Loucy (cell line): ENCODE data around the gene RAD51B.
"Not testable (repeated sequence)": the region's sequence is repeated elsewhere in the genome, so short reads cannot be mapped to it uniquely, and the experiment has no call there.

Experiments
- H2AFZ ChIP-seq: fragments of 200-600 bp; sonication (generic); 2 replicates; pipeline ENCODE4 v1.6.0; 2016; ENCODE audit warnings: antibody characterized with exemption, mild to moderate bottlenecking, low read length, moderate library complexity
- H3F3A ChIP-seq: fragments of 200-600 bp; 2 replicates; pipeline ENCODE4 v1.6.0; 2016; ENCODE audit warnings: antibody characterized with exemption, low read depth, mild to moderate bottlenecking
- H3K27me3 ChIP-seq: fragments of 200-600 bp; sonication (generic); 2 replicates; pipeline ENCODE4 v1.6.1; 2014; ENCODE audit warnings: low read length, mild to moderate bottlenecking; ENCODE audit not compliant: insufficient read depth, poor library complexity, severe bottlenecking
- H3K36me3 ChIP-seq: fragments of 200-600 bp; sonication (generic); 2 replicates; pipeline ENCODE4 v1.6.1; 2016; ENCODE audit warnings: low read length; ENCODE audit not compliant: insufficient read depth
- H3K4me1 ChIP-seq: fragments of 200-600 bp; sonication (generic); 2 replicates; pipeline ENCODE4 v1.5.1; 2014; ENCODE audit warnings: low read length, mild to moderate bottlenecking; ENCODE audit not compliant: insufficient read depth, poor library complexity, severe bottlenecking
- H3K4me2 ChIP-seq: fragments of 200-600 bp; sonication (generic); 2 replicates; pipeline ENCODE4 v1.6.0; 2014; ENCODE audit warnings: antibody characterized with exemption, low read length, low read depth, mild to moderate bottlenecking; ENCODE audit not compliant: poor library complexity, severe bottlenecking
- H3K4me3 ChIP-seq: fragments of 200-600 bp; sonication (generic); 2 replicates; pipeline ENCODE4 v1.5.1; 2014; ENCODE audit warnings: low read length, mild to moderate bottlenecking, mixed read lengths; ENCODE audit not compliant: poor library complexity, severe bottlenecking
- H3K79me2 ChIP-seq: fragments of 200-600 bp; sonication (generic); 2 replicates; pipeline ENCODE4 v1.6.1; 2014; ENCODE audit warnings: low read length; ENCODE audit not compliant: insufficient read depth
- H3K9ac ChIP-seq: fragments of 200-600 bp; sonication (generic); 2 replicates; pipeline ENCODE4 v1.6.0; 2014; ENCODE audit warnings: mild to moderate bottlenecking, low read depth, low read length, moderate library complexity; ENCODE audit not compliant: poor library complexity, severe bottlenecking
- H3K9me2 ChIP-seq: fragments of 200-600 bp; sonication (generic); replicated peaks from 2 replicates; pipeline ENCODE4 v1.6.1; 2016; ENCODE audit warnings: low read depth, low read length, mixed read lengths
- H3K9me3 ChIP-seq: fragments of 200-600 bp; sonication (generic); 2 replicates; pipeline ENCODE4 v1.6.1; 2014; ENCODE audit warnings: mild to moderate bottlenecking, antibody characterized with exemption, low read length, low read depth; ENCODE audit not compliant: insufficient read depth
- H4K20me1 ChIP-seq: fragments of 200-600 bp; sonication (generic); 2 replicates; pipeline ENCODE4 v1.6.0; 2014; ENCODE audit warnings: antibody characterized with exemption, low read length, mild to moderate bottlenecking; ENCODE audit not compliant: insufficient read depth, poor library complexity, severe bottlenecking
- EZH2phosphoT487 ChIP-seq: fragments of 200-600 bp; IDR thresholded peaks from 2 replicates; pipeline ENCODE4 v1.6.1; 2018; ENCODE audit warnings: antibody characterized with exemption, mild to moderate bottlenecking, moderate library complexity, borderline replicate concordance
- TF ChIP-seq, protein P1 (sequence below): fragments of 200-600 bp; sonication (generic); conservative IDR thresholded peaks from 2 replicates; pipeline ENCODE4 v1.5.1; 2014; ENCODE audit warnings: mild to moderate bottlenecking, antibody characterized with exemption, low read length

Gene RAD51B

DNA sequence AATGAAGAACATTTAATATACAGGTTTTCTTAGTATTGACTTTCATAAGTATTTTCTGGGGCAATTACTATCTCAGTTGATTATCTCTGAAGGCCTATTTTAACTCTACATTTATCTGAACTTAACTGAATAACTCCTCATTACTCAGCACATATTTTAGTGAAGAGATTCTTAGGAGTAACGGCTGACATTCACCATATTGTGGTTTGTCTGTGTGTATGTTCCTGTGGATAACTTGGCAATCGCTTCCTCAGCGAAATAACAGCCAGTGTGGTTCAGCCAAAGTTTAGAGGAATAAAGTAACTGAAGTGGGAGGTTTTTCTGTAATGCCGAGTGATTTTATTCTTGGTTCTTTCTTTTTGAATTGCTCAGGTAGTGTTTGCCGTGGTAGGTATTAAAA lies 168.0 kb downstream of the RAD51B start:
- Histone ChIP-seq H3K4me2 (peak overlapping the region; percentile 3), H3K4me3 (no peak overlapping the region), H2AFZ (no peak overlapping the region), H3K27me3 (no peaks in the 10 kb centered on the region), H4K20me1 (no peaks in the 10 kb centered on the region), H3K79me2 (no peaks in the 10 kb centered on the region), H3K9me3 (no peaks in the 10 kb centered on the region), H3K36me3 (no peaks in the 10 kb centered on the region), H3K9ac (no peak overlapping the region), H3F3A (no peaks in the 10 kb centered on the region), H3K9me2 (no peaks in the 10 kb centered on the region), H3K4me1 (peaks cover 6% of the 10 kb centered on the region)
- TF ChIP-seq, protein P1, sequence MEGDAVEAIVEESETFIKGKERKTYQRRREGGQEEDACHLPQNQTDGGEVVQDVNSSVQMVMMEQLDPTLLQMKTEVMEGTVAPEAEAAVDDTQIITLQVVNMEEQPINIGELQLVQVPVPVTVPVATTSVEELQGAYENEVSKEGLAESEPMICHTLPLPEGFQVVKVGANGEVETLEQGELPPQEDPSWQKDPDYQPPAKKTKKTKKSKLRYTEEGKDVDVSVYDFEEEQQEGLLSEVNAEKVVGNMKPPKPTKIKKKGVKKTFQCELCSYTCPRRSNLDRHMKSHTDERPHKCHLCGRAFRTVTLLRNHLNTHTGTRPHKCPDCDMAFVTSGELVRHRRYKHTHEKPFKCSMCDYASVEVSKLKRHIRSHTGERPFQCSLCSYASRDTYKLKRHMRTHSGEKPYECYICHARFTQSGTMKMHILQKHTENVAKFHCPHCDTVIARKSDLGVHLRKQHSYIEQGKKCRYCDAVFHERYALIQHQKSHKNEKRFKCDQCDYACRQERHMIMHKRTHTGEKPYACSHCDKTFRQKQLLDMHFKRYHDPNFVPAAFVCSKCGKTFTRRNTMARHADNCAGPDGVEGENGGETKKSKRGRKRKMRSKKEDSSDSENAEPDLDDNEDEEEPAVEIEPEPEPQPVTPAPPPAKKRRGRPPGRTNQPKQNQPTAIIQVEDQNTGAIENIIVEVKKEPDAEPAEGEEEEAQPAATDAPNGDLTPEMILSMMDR, result no peak
- no peak for TF ChIP-seq EZH2phosphoT487

DNA sequence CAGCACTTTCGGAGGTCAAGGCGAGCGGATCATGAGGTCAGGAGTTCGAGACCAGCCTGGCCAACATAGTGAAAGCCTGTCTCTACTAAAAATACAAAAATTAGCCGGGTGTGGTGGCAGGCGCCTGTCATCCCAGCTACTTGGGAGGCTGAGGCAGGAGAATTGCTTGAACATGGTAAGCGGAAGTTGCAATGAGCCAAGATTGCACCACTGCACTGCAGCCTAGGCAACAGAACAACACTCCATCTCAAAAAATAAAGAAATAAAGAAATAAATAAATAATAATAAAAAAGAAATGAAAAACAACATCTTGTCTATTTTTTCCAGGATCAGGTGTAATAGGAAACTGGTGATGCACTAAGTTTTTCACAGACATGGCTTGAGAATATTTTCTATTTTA lies 168.6 kb downstream of the RAD51B start:
- not testable (repeated sequence) for H3K9me3 ChIP-seq, H3F3A ChIP-seq, H3K36me3 ChIP-seq, H3K79me2 ChIP-seq, H2AFZ ChIP-seq, H3K4me1 ChIP-seq, H4K20me1 ChIP-seq, H3K9me2 ChIP-seq, H3K27me3 ChIP-seq, H3K4me3 ChIP-seq, H3K9ac ChIP-seq
- peak overlapping the region; percentile 3 for H3K4me2 ChIP-seq

DNA sequence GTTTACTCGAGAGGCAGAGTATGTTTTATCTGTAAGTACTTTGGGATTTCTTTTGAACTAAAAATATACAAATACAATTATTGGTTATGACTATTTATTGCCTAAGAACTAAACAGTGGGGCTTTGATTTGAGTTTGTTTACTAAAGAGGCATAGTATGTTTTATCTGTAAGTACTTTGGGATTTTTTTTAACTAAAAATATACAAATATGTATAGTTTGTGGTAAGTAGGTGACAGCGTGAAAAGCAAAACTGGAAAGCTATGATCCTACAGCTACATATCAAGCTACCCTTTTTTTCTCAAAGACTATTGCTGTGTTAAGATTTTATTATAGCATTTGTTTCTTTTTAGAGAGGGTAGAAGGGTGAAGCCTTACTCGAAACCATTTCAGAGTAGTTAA lies 171.0 kb downstream of the RAD51B start:
- Histone ChIP-seq H3K79me2 (no peaks in the 10 kb centered on the region), H3K9me2 (no peaks in the 10 kb centered on the region), H3K4me2 (no peak overlapping the region), H3K4me1 (peaks cover 6% of the 10 kb centered on the region), H2AFZ (no peak overlapping the region), H3F3A (no peaks in the 10 kb centered on the region), H3K27me3 (no peaks in the 10 kb centered on the region), H3K9ac (no peak overlapping the region), H3K4me3 (no peak overlapping the region), H3K9me3 (no peaks in the 10 kb centered on the region), H4K20me1 (no peaks in the 10 kb centered on the region), H3K36me3 (no peaks in the 10 kb centered on the region)
- TF ChIP-seq, protein P1, result no peak
- no peak for TF ChIP-seq EZH2phosphoT487

DNA sequence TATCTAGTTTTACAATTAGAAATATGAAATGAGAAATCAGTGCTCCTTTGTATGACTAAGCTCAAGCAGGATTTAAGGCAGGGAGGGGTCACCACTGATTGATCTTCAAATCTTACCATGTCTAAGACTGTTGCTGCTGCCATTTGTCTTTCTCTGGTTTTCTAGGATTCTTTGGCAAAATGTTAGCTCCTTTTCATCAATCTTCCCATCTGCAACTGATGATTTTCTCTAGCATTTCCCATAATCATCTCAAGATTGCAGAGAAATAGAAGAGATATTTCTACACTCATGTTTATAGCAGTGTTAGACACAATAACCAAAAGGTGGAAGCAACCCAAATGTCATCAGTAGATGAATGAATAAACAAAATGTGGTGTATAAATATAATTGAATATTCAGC lies 175.0 kb downstream of the RAD51B start:
- Histone ChIP-seq H3K27me3 (no peaks in the 10 kb centered on the region), H3K79me2 (no peaks in the 10 kb centered on the region), H2AFZ (no peak overlapping the region), H3K4me1 (no peaks in the 10 kb centered on the region), H3K4me3 (no peak overlapping the region), H3K9me3 (no peaks in the 10 kb centered on the region), H3K4me2 (no peak overlapping the region), H3K36me3 (no peaks in the 10 kb centered on the region), H3K9ac (no peak overlapping the region), H4K20me1 (no peaks in the 10 kb centered on the region), H3K9me2 (no peaks in the 10 kb centered on the region), H3F3A (no peaks in the 10 kb centered on the region)
- no peak for TF ChIP-seq EZH2phosphoT487
- TF ChIP-seq, protein P1, result no peak
